Heart right ventricle (tissue), 16 donors: ENCODE measurements around the gene CHURC1. TPM values are rescaled to one million over a fixed set of nuclear protein-coding genes. Genes with fewer than 3 reads are reported as not detected.

Experiments
- ATAC-seq, 8 donors: fragments of 200-7000 bp; cut with Tn5 transposase; one replicate each; pipeline ENCODE4 v1.9.1; 2020; ENCODE audit warnings: mild to moderate bottlenecking in 8 of 8, moderate library complexity in 8 of 8, moderate number of reproducible peaks in 1 of 8
- DNase-seq, 2 donors: peaks; one replicate each; pipeline ENCODE4 v3.0.0-alpha.2; 2020
- H3K27ac ChIP-seq, 10 donors: fragments of 200-600 bp; sonication (generic) in 2 of 10; one replicate each; pipeline versions ENCODE4 v1.5.0 to v1.8.0; 2020 to 2022; ENCODE audit warnings: mild to moderate bottlenecking in 3 of 10
- H3K27me3 ChIP-seq, 7 donors: fragments of 200-600 bp; one replicate each; pipeline ENCODE4 v1.8.0; 2021 to 2022; ENCODE audit warnings: mild to moderate bottlenecking in 2 of 7
- H3K36me3 ChIP-seq, 9 donors: fragments of 200-600 bp; sonication (generic) in 1 of 9; one replicate each; pipeline versions ENCODE4 v1.5.0 to v1.8.0; 2020 to 2022; ENCODE audit warnings: mild to moderate bottlenecking in 2 of 9
- H3K4me1 ChIP-seq, 9 donors: fragments of 200-600 bp; sonication (generic) in 1 of 9; one replicate each; pipeline versions ENCODE4 v1.5.0 to v1.8.0; 2020 to 2022; ENCODE audit warnings: mild to moderate bottlenecking in 4 of 9
- H3K4me3 ChIP-seq, 10 donors: fragments of 200-600 bp; sonication (generic) in 2 of 10; one replicate each; pipeline versions ENCODE4 v1.5.0 to v1.8.0; 2020 to 2022; ENCODE audit warnings: mild to moderate bottlenecking in 7 of 10, moderate library complexity in 2 of 10
- H3K9me3 ChIP-seq, 11 donors: fragments of 200-600 bp in 10 of 11; sonication (generic) in 2 of 11; one replicate each; pipeline versions ENCODE4 v1.5.0 to v1.8.0; 2013 to 2022; ENCODE audit warnings: mild to moderate bottlenecking in 2 of 11, control low read depth in 1 of 11, moderate library complexity in 1 of 11
- WGBS, 2 donors: extraction: QIAGEN DNeasy Blood & Tissue Kit; methylation state at CpG; one replicate each; pipeline ENCODE4 v1.1.7; 2013; ENCODE audit warnings: inconsistent platforms in 1 of 2; 5-methylcytosine and 5-hydroxymethylcytosine counted together
- intact Hi-C, 10 donors: fragments of 100-400 bp; cut with DNase I; formaldehyde crosslinking; loops; one replicate each; pipeline versions ENCODE4 v1.11.1 to v1.14.2; 2022
- polyA plus RNA-seq, 2 donors: library from polyadenylated mRNA; stranded (reverse); fragments of 200-250 nt; gene quantifications; one replicate each; pipeline ENCODE4 v1.2.3, GENCODE V29; 2013
- total RNA-seq, 10 donors: library from RNA; stranded (reverse); fragmentation: NEBNext Ultra II Directional in 3 of 10; extraction: Animal tissue kit (Norgen Biotek cat#: 25700) in 3 of 10; gene quantifications; one replicate each; pipeline versions ENCODE4 v1.2.1 to v1.2.4, GENCODE V29; 2021 to 2023
- TF ChIP-seq, protein P1 (sequence below), 9 donors: fragments of 200-600 bp; sonication (generic) in 2 of 9; IDR thresholded peaks; one replicate each; pipeline versions ENCODE4 v1.5.0 to v1.8.0; 2021 to 2022; ENCODE audit warnings: antibody characterized with exemption in 9 of 9, mild to moderate bottlenecking in 5 of 9, moderate library complexity in 1 of 9
- donor health status: Arrhythmogenic right ventricular cardiomyopathy.
- donor health status: ischemic (EF 13 %, LVEDD 7.1; RV severe dilation, severe dysfunction).
- donor health status: healthy with polysubstance abuse.
- donor health status: DM: no; HTN: yes; CAD: no.
- donor health status: DM: no; HTN: no; CAD: no.
- donor health status: ischemic (EF 25% LVEDD 6.9; RV normal size, moderate dysfunction).
- donor health status: ischemic (EF 25% LVEDD 5.7; RV mildly dilated, moderate dysfunction).
- donor health status: healthy.
- donor health status: DM: yes; HTN: yes; CAD: no.
- donor health status: Ischemic cardiomyopathy.
- donor health status: ischemic (EF 35%, LVEDD 5.7; RV mildly dilated, moderate dysfunction).
- donor health status: nonischemic (EF 11% LVEDD 7.7; RV severe dilation, severe dysfunction).
- donor health status: DM: yes; HTN: yes; CAD: no.
- donor health status: PGD.
- donor health status: ischemic (EF 29% LVEDD 5.4; RV normal size, mild dysfunction).
- donor health status: nonischemic (EF 23%, LVEDD 6.1; RV moderate dilation, normal function).

Gene CHURC1
- total and polyA plus RNA-seq, 12 donors, result 46.2 to 98.8 (median 70.4) TPM

GRCh38 chr14:64952598-64953309, 38.5 kb downstream of the CHURC1 start:
- Histone ChIP-seq H3K4me1 (peaks cover 0 to 56% (median 23%) of the 10 kb centered on the region in 9 donors), H3K36me3 (peaks cover 0 to 38% (median 5%) of the 10 kb centered on the region in 9 donors), H3K9me3 (no peaks in the 10 kb centered on the region), H3K27me3 (no peaks in the 10 kb centered on the region), H3K4me3 (no peak overlapping the region), H3K27ac (peak overlapping the region in 4 of 10 donors; percentile 87 to 96 (median 90))
- DNase-seq, result no peak
- ATAC-seq, result no peak
- whole genome bisulfite sequencing, 2 donors, result 71 to 72% methylated on average over 7 of the region's 7 CpGs
- TF ChIP-seq, protein P1, sequence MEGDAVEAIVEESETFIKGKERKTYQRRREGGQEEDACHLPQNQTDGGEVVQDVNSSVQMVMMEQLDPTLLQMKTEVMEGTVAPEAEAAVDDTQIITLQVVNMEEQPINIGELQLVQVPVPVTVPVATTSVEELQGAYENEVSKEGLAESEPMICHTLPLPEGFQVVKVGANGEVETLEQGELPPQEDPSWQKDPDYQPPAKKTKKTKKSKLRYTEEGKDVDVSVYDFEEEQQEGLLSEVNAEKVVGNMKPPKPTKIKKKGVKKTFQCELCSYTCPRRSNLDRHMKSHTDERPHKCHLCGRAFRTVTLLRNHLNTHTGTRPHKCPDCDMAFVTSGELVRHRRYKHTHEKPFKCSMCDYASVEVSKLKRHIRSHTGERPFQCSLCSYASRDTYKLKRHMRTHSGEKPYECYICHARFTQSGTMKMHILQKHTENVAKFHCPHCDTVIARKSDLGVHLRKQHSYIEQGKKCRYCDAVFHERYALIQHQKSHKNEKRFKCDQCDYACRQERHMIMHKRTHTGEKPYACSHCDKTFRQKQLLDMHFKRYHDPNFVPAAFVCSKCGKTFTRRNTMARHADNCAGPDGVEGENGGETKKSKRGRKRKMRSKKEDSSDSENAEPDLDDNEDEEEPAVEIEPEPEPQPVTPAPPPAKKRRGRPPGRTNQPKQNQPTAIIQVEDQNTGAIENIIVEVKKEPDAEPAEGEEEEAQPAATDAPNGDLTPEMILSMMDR (IDR thresholded peaks at IDR 0.05), result no peak
- intact Hi-C loops, result no loop called here

- WGBS, 2 donors, result 86 to 89% methylated on average over 8 of the region's 8 CpGs
- Histone ChIP-seq H3K4me3 (no peak overlapping the region), H3K36me3 (peaks cover 0 to 32% (median 1%) of the 10 kb centered on the region in 9 donors), H3K4me1 (peaks cover 0 to 51% (median 23%) of the 10 kb centered on the region in 9 donors), H3K9me3 (no peaks in the 10 kb centered on the region), H3K27ac (peak overlapping the region in 1 of 10 donors; percentile 96), H3K27me3 (no peaks in the 10 kb centered on the region)
- intact Hi-C loops, result no loop called here
- TF ChIP-seq, protein P1 (IDR thresholded peaks at IDR 0.05), result no peak
- DNase-seq, result no peak
- ATAC-seq, result no peak
These were observed 39.0 kb downstream of the CHURC1 start for GRCh38 chr14:64953310-64953654.

DNA sequence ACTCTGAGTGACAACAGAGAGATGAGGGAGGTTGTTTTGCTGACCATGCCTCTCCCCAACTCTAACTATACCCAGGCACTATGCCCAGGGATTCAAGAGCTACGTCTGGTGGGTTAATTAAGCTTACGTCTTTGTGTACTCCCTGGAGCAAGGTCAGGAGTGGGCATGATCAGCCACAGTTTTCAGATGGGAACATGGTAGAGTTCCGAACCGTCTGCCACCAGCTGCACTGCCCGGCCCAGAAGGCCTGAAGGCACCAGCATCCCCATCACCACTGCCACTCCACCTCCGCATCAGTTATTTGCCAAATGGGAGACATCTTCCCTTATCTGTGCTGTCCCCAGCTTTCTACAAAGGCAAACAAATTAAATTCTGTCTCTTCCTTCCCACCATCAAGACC, 39.4 kb downstream of the CHURC1 start:
- Histone ChIP-seq H3K4me3 (no peak overlapping the region), H3K27ac (no peak overlapping the region), H3K4me1 (peaks cover 0 to 47% (median 23%) of the 10 kb centered on the region in 9 donors), H3K9me3 (no peaks in the 10 kb centered on the region), H3K27me3 (no peaks in the 10 kb centered on the region), H3K36me3 (peaks cover 0 to 28% (median 0%) of the 10 kb centered on the region in 9 donors)
- TF ChIP-seq, protein P1 (IDR thresholded peaks at IDR 0.05), result no peak
- WGBS, 2 donors, result 78 to 83% methylated on average over 6 of the region's 6 CpGs
- ATAC-seq (no peak), DNase-seq (no peak)
- intact Hi-C loops, result no loop called here

GRCh38 chr14:64954491-64955240, 40.4 kb downstream of the CHURC1 start:
- DNase-seq, result no peak
- Histone ChIP-seq H3K4me1 (peaks cover 0 to 37% (median 19%) of the 10 kb centered on the region in 9 donors), H3K4me3 (no peak overlapping the region), H3K9me3 (no peaks in the 10 kb centered on the region), H3K27ac (no peak overlapping the region), H3K36me3 (peaks cover 0 to 20% (median 0%) of the 10 kb centered on the region in 9 donors), H3K27me3 (no peaks in the 10 kb centered on the region)
- ATAC-seq, result no peak
- TF ChIP-seq, protein P1 (IDR thresholded peaks at IDR 0.05), result no peak
- intact Hi-C loops, result no loop called here
- WGBS, 2 donors, result 88 to 89% methylated on average over 9 of the region's 9 CpGs
